22Rv1 (cell line): ENCODE measurements around the gene PTBP2.

Source experiments
- H3K27ac ChIP-seq: fragments of 450-650 bp; 2 replicates; pipeline ENCODE4 v1.5.1; 2017
- CTCF ChIP-seq: fragments of 450-650 bp; IDR thresholded peaks from 2 replicates; pipeline ENCODE4 v1.5.1; 2017; ENCODE audit warnings: mild to moderate bottlenecking
- ZFX ChIP-seq: fragments of 450-650 bp; IDR thresholded peaks from 2 replicates; pipeline ENCODE4 v1.6.1; 2017; ENCODE audit warnings: antibody characterized with exemption, borderline replicate concordance

The PTBP2 gene

GRCh38 chr1:96840396-96840795 is 118.8 kb downstream of the PTBP2 start:
- TF ChIP-seq ZFX (no peak), CTCF (no peak)

GRCh38 chr1:96842215-96842614 is 120.6 kb downstream of the PTBP2 start:
- TF ChIP-seq ZFX (no peak), CTCF (no peak)
- H3K27ac ChIP-seq, result no peak overlapping the region

More at GRCh38 chr1:96840396-96840795, 118.8 kb downstream of the PTBP2 start:
- H3K27ac ChIP-seq, result no peak overlapping the region

- TF ChIP-seq CTCF, result no peak
- TF ChIP-seq ZFX, result no peak
- H3K27ac ChIP-seq, result no peak overlapping the region
These were observed 121.6 kb downstream of the PTBP2 start for GRCh38 chr1:96843196-96843595.

- H3K27ac ChIP-seq, result no peak overlapping the region
- TF ChIP-seq ZFX (no peak), CTCF (no peak)
These were observed 122.0 kb downstream of the PTBP2 start for GRCh38 chr1:96843601-96844000.

- no peak overlapping the region for H3K27ac ChIP-seq
- TF ChIP-seq ZFX (no peak), CTCF (peak; percentile 59)
These were observed 123.9 kb downstream of the PTBP2 start for GRCh38 chr1:96845464-96845863.

GRCh38 chr1:96861836-96862235 is 140.3 kb downstream of the PTBP2 start:
- H3K27ac ChIP-seq, result no peak overlapping the region
- TF ChIP-seq CTCF (no peak), ZFX (no peak)

- no peak for TF ChIP-seq CTCF
- TF ChIP-seq ZFX, result no peak
These were observed 141.9 kb downstream of the PTBP2 start for GRCh38 chr1:96863449-96863848.

More at GRCh38 chr1:96863449-96863848, 141.9 kb downstream of the PTBP2 start:
- H3K27ac ChIP-seq, result no peak overlapping the region
